OCI-LY1 (cell line): Measurements from ENCODE around the gene EPAS1.

Experiments used
- H2AFZ ChIP-seq: fragments of 200-600 bp; sonication (generic), shearing (Covaris generic); 2 replicates; pipeline ENCODE4 v1.6.0; 2014; ENCODE audit warnings: antibody characterized with exemption, mild to moderate bottlenecking, low read length
- H3F3A ChIP-seq: fragments of 200-600 bp; sonication (generic), shearing (Covaris generic); 2 replicates; pipeline ENCODE4 v1.6.0; 2014; ENCODE audit warnings: mild to moderate bottlenecking, antibody characterized with exemption, low read length, moderate library complexity; ENCODE audit not compliant: insufficient read depth
- H3K27ac ChIP-seq: fragments of 200-600 bp; sonication (generic); 2 replicates; pipeline ENCODE4 v1.5.1; 2014; ENCODE audit warnings: low read length, mixed run types, mild to moderate bottlenecking, low read depth; ENCODE audit not compliant: poor library complexity, severe bottlenecking
- H3K27me3 ChIP-seq: fragments of 200-600 bp; sonication (generic); 2 replicates; pipeline ENCODE4 v1.6.0; 2014; ENCODE audit warnings: antibody characterized with exemption, mild to moderate bottlenecking, low read length, moderate library complexity; ENCODE audit not compliant: insufficient read depth
- H3K36me3 ChIP-seq: fragments of 200-600 bp; sonication (generic); 2 replicates; pipeline ENCODE4 v1.6.1; 2014; ENCODE audit warnings: mild to moderate bottlenecking, antibody characterized with exemption, low read length, moderate library complexity, mixed read lengths; ENCODE audit not compliant: insufficient read depth
- H3K4me1 ChIP-seq: fragments of 200-600 bp; sonication (generic); 2 replicates; pipeline ENCODE4 v1.5.1; 2014; ENCODE audit warnings: mild to moderate bottlenecking, low read length, moderate library complexity; ENCODE audit not compliant: insufficient read depth, severe bottlenecking
- H3K4me2 ChIP-seq: fragments of 200-600 bp; sonication (generic), shearing (Covaris generic); 2 replicates; pipeline ENCODE4 v1.6.1; 2014; ENCODE audit warnings: low read length
- H3K4me3 ChIP-seq: fragments of 200-600 bp; sonication (generic); 2 replicates; pipeline ENCODE4 v1.5.1; 2014; ENCODE audit warnings: low read length, low read depth, mild to moderate bottlenecking, mixed read lengths; ENCODE audit not compliant: poor library complexity, severe bottlenecking
- H3K79me2 ChIP-seq: fragments of 200-600 bp; shearing (Covaris generic); 2 replicates; pipeline ENCODE4 v1.6.1; 2016; ENCODE audit warnings: mixed run types, low read length, mixed read lengths; ENCODE audit not compliant: insufficient read depth
- H3K9ac ChIP-seq: fragments of 200-600 bp; sonication (generic), shearing (Covaris generic); 2 replicates; pipeline ENCODE4 v1.6.1; 2014; ENCODE audit warnings: mild to moderate bottlenecking, low read length, mixed read lengths
- H3K9me2 ChIP-seq: fragments of 200-600 bp; sonication (generic), shearing (Covaris generic); 2 replicates; pipeline ENCODE4 v1.6.1; 2014; ENCODE audit warnings: low read depth, mild to moderate bottlenecking, low read length, mixed read lengths
- H3K9me3 ChIP-seq: fragments of 200-600 bp; shearing (Covaris generic); 2 replicates; pipeline ENCODE4 v1.6.1; 2014; ENCODE audit warnings: low read length, mixed read lengths
- H4K20me1 ChIP-seq: fragments of 200-600 bp; sonication (generic), shearing (Covaris generic); 2 replicates; pipeline ENCODE4 v1.6.0; 2016; ENCODE audit warnings: mild to moderate bottlenecking, low read length; ENCODE audit not compliant: insufficient read depth
- CTCF ChIP-seq: fragments of 200-600 bp; sonication (generic), shearing (Covaris generic); IDR thresholded peaks from 2 replicates; pipeline ENCODE4 v1.5.1; 2017; ENCODE audit warnings: mild to moderate bottlenecking, antibody characterized with exemption, low read length, moderate library complexity, mixed read lengths
- EZH2 ChIP-seq: fragments of 200-600 bp; sonication (generic), shearing (Covaris generic); IDR thresholded peaks from 2 replicates; pipeline ENCODE4 v1.8.0; 2017; ENCODE audit warnings: borderline replicate concordance, mixed run types, mild to moderate bottlenecking, antibody characterized with exemption, low read length, moderate library complexity, mixed read lengths

The EPAS1 gene

DNA sequence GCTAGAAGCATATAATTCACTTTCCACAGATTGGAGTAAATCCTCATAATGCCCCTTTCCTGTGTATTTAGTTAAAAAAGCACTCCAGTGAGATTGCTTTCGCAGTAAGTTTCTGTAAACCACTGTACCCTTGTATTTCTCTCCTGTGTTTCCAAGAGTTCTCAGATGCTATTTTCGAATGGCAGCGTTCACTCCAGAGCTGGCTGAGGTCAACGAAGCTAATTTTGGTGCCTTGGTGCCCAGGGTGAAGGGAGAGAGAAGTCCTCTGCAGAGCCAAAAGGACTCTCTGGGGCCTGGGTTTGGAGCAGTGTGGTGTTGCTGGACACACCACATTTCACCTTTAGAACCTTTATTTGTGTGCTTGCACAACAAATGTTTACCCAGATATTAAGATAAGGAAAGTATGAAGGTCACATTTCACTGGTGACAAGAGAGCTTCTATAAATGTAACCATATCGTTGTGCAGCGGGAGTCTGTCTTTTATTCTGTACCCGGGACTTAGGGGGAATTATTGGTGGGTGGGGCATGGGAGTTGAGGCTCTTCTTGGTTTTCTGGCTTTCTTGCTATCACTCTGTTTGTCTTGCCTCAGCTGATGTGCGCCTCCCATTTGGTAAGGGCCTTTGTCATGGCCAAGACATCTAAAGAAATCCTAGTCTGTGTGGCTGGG is 9.9 kb downstream of the EPAS1 start:
- Histone ChIP-seq H3K4me1 (no peaks in the 10 kb centered on the region), H3K9me2 (no peaks in the 10 kb centered on the region), H3K9ac (no peak overlapping the region), H3K79me2 (no peaks in the 10 kb centered on the region), H3K27ac (no peak overlapping the region), H2AFZ (no peak overlapping the region), H3K4me3 (no peak overlapping the region), H3K9me3 (no peaks in the 10 kb centered on the region), H4K20me1 (no peaks in the 10 kb centered on the region), H3F3A (no peaks in the 10 kb centered on the region), H3K4me2 (no peak overlapping the region), H3K36me3 (no peaks in the 10 kb centered on the region), H3K27me3 (0 out of 2 replicates have a peak, but pooled peaks cover 3% of the 10 kb centered on the region)
- no peak for TF ChIP-seq EZH2
- no peak for TF ChIP-seq CTCF

DNA sequence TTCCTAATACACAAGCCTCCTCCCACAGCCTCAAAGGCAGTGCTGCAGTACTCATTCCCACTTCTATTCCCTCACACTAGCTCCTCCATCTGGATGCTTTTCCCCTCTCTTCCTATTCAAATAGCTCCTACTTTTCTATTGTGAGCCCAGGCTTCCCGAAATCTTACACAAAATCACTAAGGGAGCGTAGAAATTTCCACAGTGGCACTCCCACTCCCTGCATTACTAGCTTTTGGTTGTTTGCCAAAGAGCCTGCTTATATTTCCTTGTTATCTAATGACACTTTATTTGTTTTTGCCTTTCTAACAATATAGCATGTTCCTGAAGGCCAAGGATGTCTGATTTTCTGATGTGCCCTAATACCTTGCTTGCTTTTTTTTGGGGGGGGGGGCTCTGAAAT is 10.9 kb downstream of the EPAS1 start:
- no peak overlapping the region for H3K4me3 ChIP-seq
- no peaks in the 10 kb centered on the region for H3K36me3 ChIP-seq
- H3F3A ChIP-seq, result no peaks in the 10 kb centered on the region
- no peaks in the 10 kb centered on the region for H3K79me2 ChIP-seq
- H3K9ac ChIP-seq, result no peak overlapping the region
- H3K9me3 ChIP-seq, result no peaks in the 10 kb centered on the region
- no peak overlapping the region for H2AFZ ChIP-seq
- H3K4me2 ChIP-seq, result no peak overlapping the region
- no peak for TF ChIP-seq CTCF
- TF ChIP-seq EZH2, result no peak
- H3K4me1 ChIP-seq, result no peaks in the 10 kb centered on the region
- H3K9me2 ChIP-seq, result no peaks in the 10 kb centered on the region
- H3K27ac ChIP-seq, result no peak overlapping the region
- no peaks in the 10 kb centered on the region for H4K20me1 ChIP-seq
- H3K27me3 ChIP-seq, result 0 out of 2 replicates have a peak, but pooled peaks cover 3% of the 10 kb centered on the region

- Histone ChIP-seq H3K9me3 (no peaks in the 10 kb centered on the region), H3K4me3 (no peak overlapping the region), H3K27ac (no peak overlapping the region), H3K36me3 (no peaks in the 10 kb centered on the region), H3K9ac (no peak overlapping the region), H3K9me2 (no peaks in the 10 kb centered on the region), H3K79me2 (no peaks in the 10 kb centered on the region), H2AFZ (no peak overlapping the region), H3K4me1 (no peaks in the 10 kb centered on the region), H4K20me1 (no peaks in the 10 kb centered on the region), H3K27me3 (0 out of 2 replicates have a peak, but pooled peaks cover 3% of the 10 kb centered on the region), H3K4me2 (no peak overlapping the region), H3F3A (no peaks in the 10 kb centered on the region)
- TF ChIP-seq EZH2, result no peak
- TF ChIP-seq CTCF, result no peak
Observed at GRCh38 chr2:46308629-46309028, 11.4 kb downstream of the EPAS1 start.
